ENCODE measurements around the gene ULK3.

GRCh38 chr15:74807282-74807681 lies 35.7 kb downstream of the ULK3 start:
- TF ChIP-seq, protein P1, sequence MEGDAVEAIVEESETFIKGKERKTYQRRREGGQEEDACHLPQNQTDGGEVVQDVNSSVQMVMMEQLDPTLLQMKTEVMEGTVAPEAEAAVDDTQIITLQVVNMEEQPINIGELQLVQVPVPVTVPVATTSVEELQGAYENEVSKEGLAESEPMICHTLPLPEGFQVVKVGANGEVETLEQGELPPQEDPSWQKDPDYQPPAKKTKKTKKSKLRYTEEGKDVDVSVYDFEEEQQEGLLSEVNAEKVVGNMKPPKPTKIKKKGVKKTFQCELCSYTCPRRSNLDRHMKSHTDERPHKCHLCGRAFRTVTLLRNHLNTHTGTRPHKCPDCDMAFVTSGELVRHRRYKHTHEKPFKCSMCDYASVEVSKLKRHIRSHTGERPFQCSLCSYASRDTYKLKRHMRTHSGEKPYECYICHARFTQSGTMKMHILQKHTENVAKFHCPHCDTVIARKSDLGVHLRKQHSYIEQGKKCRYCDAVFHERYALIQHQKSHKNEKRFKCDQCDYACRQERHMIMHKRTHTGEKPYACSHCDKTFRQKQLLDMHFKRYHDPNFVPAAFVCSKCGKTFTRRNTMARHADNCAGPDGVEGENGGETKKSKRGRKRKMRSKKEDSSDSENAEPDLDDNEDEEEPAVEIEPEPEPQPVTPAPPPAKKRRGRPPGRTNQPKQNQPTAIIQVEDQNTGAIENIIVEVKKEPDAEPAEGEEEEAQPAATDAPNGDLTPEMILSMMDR (IDR thresholded peaks at IDR 0.05; ENCODE audit: borderline replicate concordance, extremely low read depth, low read length, poor library complexity, severe bottlenecking), result no peak
- no peak for TF ChIP-seq EZH2 (IDR thresholded peaks at IDR 0.05; ENCODE audit: borderline replicate concordance, low read depth, low read length, severe bottlenecking)
